ENCODE data around the gene NUDT16L1. TPM values are rescaled to one million over a fixed set of nuclear protein-coding genes. Genes with fewer than 3 reads are reported as not detected.
A peak's percentile ranks its signal among the peaks of the same experiment; 100 is the strongest.

The NUDT16L1 gene
- total RNA-seq, 4 donors from 2014 or later, result 7.4 to 10.2 (median 8.8) TPM

GRCh38 chr16:4681471-4682083 is 11.8 kb upstream of the NUDT16L1 start:
- H3K27ac ChIP-seq, result peak overlapping the region in 2 of 4 donors; percentile 70 to 79
- intact Hi-C loops (cut with DNase I; ENCODE audit: low total_unique reads) (no loop called here), in situ Hi-C loops (cut with MboI; ENCODE audit: low sequenced_read_pairs in 4 of 4) (no loop called here)
- H3K9me3 ChIP-seq, result no peaks in the 10 kb centered on the region
- H3K36me3 ChIP-seq, result peaks cover 0 to 41% of the 10 kb centered on the region in 2 donors
- ATAC-seq (no peak), DNase-seq (peak in 1 of 2 donors; percentile 13)
- TF ChIP-seq CTCF (IDR thresholded peaks at IDR 0.05 in 4 of 5, conservative IDR thresholded peaks at IDR 0.05 in 1 of 5) (no peak), POLR2A (IDR thresholded peaks at IDR 0.05) (no peak)
- no peak overlapping the region for H3K4me3 ChIP-seq
- H3K4me1 ChIP-seq, result peaks cover 11 to 29% of the 10 kb centered on the region in 2 donors
- H3K27me3 ChIP-seq, result no peaks in the 10 kb centered on the region

GRCh38 chr16:4682084-4682591 is 11.2 kb upstream of the NUDT16L1 start:
- no peak for DNase-seq
- no peak for TF ChIP-seq CTCF (IDR thresholded peaks at IDR 0.05 in 4 of 5, conservative IDR thresholded peaks at IDR 0.05 in 1 of 5)
- no peak for TF ChIP-seq POLR2A (IDR thresholded peaks at IDR 0.05)
- Histone ChIP-seq H3K4me3 (no peak overlapping the region), H3K9me3 (no peaks in the 10 kb centered on the region), H3K27ac (peak overlapping the region in 3 of 4 donors; percentile 55 to 85 (median 73)), H3K27me3 (no peaks in the 10 kb centered on the region), H3K4me1 (peaks cover 11 to 26% of the 10 kb centered on the region in 2 donors), H3K36me3 (peaks cover 0 to 41% of the 10 kb centered on the region in 2 donors)
- in situ Hi-C loops (cut with MboI; ENCODE audit: low sequenced_read_pairs in 4 of 4), result no loop called here
- no peak for ATAC-seq
- intact Hi-C loops (cut with DNase I; ENCODE audit: low total_unique reads), result no loop called here

- Histone ChIP-seq H3K36me3 (peaks cover 0 to 41% of the 10 kb centered on the region in 2 donors), H3K27ac (peak overlapping the region; percentile 55 to 85 (median 70)), H3K4me3 (no peak overlapping the region), H3K9me3 (no peaks in the 10 kb centered on the region), H3K27me3 (no peaks in the 10 kb centered on the region), H3K4me1 (peaks cover 15 to 27% of the 10 kb centered on the region in 2 donors)
- intact Hi-C loops (cut with DNase I; ENCODE audit: low total_unique reads), result no loop called here
- in situ Hi-C loops (cut with MboI; ENCODE audit: low sequenced_read_pairs in 4 of 4), result no loop called here
- ATAC-seq (peak in 1 of 2 donors; percentile 6), DNase-seq (peak in 1 of 2 donors; percentile 42)
- TF ChIP-seq CTCF (IDR thresholded peaks at IDR 0.05 in 4 of 5, conservative IDR thresholded peaks at IDR 0.05 in 1 of 5) (peak in 2 of 5 experiments; percentile 26 to 31), POLR2A (IDR thresholded peaks at IDR 0.05) (no peak)
These were observed 10.6 kb upstream of the NUDT16L1 start for GRCh38 chr16:4682616-4683254.

- Histone ChIP-seq H3K36me3 (peaks cover 0 to 41% of the 10 kb centered on the region in 2 donors), H3K27ac (peak overlapping the region; percentile 57 to 85 (median 70)), H3K27me3 (no peaks in the 10 kb centered on the region), H3K4me3 (no peak overlapping the region), H3K9me3 (no peaks in the 10 kb centered on the region), H3K4me1 (peaks cover 19 to 33% of the 10 kb centered on the region in 2 donors)
- TF ChIP-seq CTCF (IDR thresholded peaks at IDR 0.05 in 4 of 5, conservative IDR thresholded peaks at IDR 0.05 in 1 of 5) (no peak), POLR2A (IDR thresholded peaks at IDR 0.05) (no peak)
- in situ Hi-C loops (cut with MboI; ENCODE audit: low sequenced_read_pairs in 4 of 4) (no loop called here), intact Hi-C loops (cut with DNase I; ENCODE audit: low total_unique reads) (no loop called here)
- ATAC-seq, result peak in 1 of 2 donors; percentile 32
- DNase-seq, result peak in 1 of 2 donors; percentile 12
These were observed 9.9 kb upstream of the NUDT16L1 start for GRCh38 chr16:4683255-4684057.
